SK-N-DZ (cell line): Measurements from ENCODE around the gene GMDS.

Experiments
- DNase-seq: peaks from one replicate; pipeline ENCODE4 v3.0.0-alpha.2; 2015; ENCODE audit warnings: low spot score

GMDS gene

GRCh38 chr6:1593286-1593957 lies 652.0 kb downstream of the GMDS start:
- no peak for DNase-seq

GRCh38 chr6:1592852-1593251 lies 652.6 kb downstream of the GMDS start:
- DNase-seq = no peak

DNA sequence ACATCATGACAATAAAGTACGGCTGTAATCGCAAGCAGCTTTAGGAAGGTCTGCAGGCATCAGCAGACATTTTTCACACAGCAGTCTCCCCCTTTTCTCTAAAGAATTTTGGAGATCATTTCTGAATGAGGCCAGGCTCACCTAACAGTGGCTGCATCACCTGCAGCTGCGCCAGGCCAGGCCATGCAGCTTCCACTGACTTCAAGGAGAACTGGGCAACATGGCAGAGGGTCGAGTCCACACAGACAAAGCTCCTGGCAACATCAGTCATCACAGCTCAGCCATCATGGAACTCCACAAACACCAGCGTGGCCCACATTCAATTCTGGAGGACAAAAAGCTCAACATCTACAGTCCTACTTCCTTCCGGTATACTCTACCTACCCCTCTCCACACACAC lies 653.5 kb downstream of the GMDS start:
- DNase-seq = no peak

GRCh38 chr6:1591243-1591642 lies 654.2 kb downstream of the GMDS start:
- no peak for DNase-seq

DNA sequence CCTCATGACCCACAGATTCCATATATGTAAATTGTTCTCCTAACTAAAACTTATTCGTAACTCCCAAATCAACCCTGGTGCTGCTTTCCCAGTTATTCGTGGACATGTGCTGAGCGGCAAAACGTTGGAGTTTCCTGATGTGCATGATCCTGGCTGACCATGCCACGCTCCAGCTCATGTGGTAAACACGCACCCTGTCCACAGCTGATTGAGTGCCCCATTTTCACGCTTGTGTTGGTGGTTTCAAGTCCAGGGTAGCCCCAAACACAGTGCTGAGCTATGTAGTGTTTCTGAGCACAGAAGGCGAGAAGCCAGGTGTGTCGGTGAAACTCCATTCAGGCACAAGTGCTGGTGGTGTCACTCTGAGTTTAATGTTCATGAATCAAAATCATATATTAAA lies 654.8 kb downstream of the GMDS start:
- DNase-seq = no peak

- no peak for DNase-seq
Observed at GRCh38 chr6:1589208-1589607, 656.2 kb downstream of the GMDS start.

DNA sequence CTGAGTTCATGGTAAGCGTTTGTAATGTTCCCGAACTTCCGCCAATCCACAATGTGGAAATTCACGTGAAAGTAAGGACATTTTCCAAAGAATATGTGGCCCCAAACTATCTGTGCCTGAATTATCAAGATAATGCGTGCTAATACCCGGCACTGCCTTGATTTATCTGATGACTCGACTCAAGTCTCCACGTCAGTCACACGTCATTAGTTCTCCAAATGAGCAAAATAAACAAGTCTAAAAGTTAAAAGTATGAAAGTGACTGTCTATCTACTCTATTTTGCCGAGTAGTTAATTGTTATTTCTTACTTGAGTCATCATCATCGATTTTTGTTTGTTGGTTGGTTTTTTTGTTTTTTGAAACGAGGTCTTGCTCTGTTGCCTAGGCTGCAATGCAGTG lies 657.4 kb downstream of the GMDS start:
- DNase-seq = no peak

GRCh38 chr6:1587546-1587945 lies 657.9 kb downstream of the GMDS start:
- DNase-seq = no peak

DNA sequence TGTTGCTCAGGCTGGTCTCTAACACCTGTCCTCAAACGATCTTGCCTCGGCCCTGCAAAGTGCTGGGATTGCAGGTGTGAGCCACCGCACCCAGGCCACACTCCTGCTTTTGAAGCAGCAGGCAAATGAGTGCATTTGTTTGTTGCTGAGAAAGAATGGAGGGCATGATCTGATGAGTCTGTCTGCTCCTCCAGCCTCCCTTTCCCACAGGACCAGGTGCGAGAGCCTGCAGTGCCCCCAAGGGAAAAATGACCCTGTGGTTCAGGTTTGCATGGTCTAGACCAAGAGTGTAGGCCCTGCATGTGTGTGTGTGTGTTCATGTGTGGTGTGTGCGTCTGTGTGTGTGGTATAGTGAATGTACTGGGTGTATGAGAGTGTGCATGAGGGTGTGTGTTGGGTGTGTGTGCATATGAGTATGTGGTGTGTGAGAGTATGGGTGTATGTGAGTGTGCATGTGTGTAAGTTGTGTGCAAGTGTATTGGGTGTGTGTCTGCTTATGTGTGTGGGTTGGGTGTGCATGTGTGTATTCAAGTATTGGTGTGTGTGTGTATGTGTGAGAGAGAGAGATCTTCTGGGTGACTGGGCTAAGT lies 658.4 kb downstream of the GMDS start:
- DNase-seq = no peak

DNA sequence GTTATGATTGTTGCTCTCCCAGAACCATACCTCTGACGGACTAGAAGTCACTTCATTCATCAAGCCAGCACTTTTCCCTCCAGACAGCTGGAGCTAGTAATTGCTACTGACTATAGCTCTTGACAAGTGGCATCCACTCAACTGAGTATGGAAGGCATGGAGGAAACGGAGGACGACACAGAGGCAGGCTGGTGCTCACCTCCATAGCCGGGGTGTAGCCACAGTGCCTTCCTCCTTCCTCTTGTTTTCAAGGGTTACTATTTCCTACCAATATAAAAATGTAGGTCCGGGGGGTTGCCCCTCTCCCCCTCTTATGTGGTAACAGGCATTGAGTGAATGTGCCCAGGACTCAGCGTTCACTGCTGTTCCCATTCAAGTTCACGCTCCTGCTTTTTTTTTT lies 659.1 kb downstream of the GMDS start:
- no peak for DNase-seq

GRCh38 chr6:1585669-1586049 lies 659.7 kb downstream of the GMDS start:
- DNase-seq = no peak

- DNase-seq = no peak
Observed at GRCh38 chr6:1584996-1585668, 660.3 kb downstream of the GMDS start.

DNA sequence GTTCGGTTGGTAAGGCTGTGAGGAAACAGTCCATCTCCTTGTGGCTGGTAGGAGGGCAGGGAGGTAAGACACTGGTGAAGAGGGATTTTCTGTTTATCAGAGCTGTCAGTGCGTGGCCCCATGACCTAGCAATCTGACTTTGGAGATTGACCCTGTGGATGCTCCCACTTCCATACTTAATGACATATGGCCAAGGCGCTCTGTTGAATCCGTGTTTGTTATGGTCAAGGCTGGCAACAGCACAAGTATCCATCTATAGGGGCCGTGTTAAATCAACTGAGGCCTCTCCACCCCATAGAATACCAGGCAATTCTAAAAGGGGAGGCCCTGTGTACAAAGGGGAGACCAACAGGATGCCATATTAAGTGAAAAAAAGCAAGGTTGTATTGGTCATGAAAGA lies 661.3 kb downstream of the GMDS start:
- no peak for DNase-seq

DNA sequence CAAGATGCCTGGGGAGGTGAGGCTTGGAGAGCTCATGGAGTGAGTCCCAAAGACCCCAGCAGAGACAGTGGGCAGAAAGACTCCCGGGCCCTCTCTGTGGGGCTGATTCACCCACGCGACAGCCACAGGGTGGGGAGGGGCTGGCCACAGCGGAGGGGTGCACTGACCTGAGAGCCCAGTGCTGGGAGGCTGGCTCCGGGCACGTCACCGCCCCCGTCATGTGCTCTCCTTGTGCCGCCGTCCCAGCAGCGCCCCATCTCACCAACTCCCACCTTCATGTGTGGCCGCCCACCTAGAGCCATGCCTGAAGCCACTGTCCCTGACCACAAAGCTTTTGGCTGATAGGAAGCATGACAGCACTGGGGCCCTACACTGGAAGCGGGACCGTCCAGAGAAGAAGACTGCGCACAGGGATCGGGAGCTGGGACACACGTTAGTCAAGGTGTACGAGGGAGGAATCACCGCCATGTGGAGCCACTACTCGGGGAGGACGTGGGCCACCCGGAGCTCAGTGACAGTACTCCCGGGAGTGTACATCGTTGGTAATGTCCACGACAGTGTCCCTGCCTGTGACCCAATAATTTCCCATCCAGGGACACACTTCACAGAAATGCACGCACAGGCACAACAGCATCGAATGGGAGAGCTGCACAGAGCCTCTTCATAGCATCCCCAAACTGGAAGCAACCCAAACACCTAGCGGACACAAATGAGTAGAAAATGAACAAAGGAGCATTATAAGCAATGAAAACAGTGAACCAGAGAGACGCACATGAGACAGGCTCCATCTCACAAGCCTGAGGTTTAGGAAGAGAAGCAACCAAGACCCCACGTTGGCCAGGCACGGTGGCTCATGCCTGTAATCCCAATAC lies 664.0 kb downstream of the GMDS start:
- DNase-seq = no peak

DNA sequence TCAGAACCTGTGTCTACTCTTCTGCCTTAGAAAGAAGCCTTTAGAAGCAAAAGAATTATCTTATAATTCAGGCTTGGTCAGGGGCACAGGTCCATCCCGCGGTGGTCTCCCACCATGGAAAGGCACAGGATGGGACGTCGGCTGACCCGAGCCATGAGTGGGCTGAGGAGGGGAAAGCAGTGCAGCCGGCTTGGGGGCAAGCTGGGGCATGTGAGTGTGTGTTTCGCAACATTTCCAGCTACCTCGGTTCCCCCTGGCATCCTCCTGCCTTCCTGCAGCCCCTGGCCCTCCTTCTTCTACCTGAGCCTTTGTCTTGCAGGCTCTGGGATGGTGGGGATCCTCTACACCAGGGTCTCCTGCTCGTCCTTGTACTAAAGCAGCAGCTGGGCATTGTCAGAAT lies 664.8 kb downstream of the GMDS start:
- DNase-seq = no peak

DNA sequence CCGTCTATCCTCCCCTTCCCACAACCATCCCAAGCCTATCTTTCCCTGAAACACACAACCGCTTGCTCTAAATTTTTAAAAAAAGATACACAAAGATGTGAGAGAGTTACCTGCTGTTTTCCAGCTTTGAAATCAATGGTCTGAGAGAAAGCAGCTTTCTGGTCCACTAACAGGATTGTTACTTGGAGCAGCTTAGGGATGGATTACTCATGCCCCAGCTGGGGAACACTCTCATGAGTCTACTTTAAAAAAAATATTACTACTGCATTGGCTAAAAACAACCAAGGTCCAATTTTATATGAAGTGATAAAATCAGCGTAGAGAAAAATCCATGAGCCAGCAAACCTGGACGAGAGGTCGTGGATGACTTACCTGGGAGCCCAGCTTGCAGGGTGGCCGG lies 665.3 kb downstream of the GMDS start:
- DNase-seq = no peak

- no peak for DNase-seq
Observed at GRCh38 chr6:1579096-1579495, 666.3 kb downstream of the GMDS start.

GRCh38 chr6:1577896-1578745 lies 667.3 kb downstream of the GMDS start:
- no peak for DNase-seq

GRCh38 chr6:1577146-1577680 lies 668.2 kb downstream of the GMDS start:
- DNase-seq = no peak

GRCh38 chr6:1576711-1577110 lies 668.7 kb downstream of the GMDS start:
- DNase-seq = no peak

- no peak for DNase-seq
Observed at GRCh38 chr6:1576166-1576565, 669.2 kb downstream of the GMDS start.
